ACC112 (cell line): Measurements from ENCODE around the gene SSR1.

Experiments used
- H2AFZ ChIP-seq: fragments of 200-600 bp; sonication (generic); one replicate; pipeline ENCODE4 v1.6.0; 2017; ENCODE audit warnings: antibody characterized with exemption, low read length; ENCODE audit not compliant: unreplicated experiment
- H3K27ac ChIP-seq: fragments of 200-600 bp; sonication (generic); 2 replicates; pipeline ENCODE4 v1.5.1; 2014; ENCODE audit warnings: low read depth, mild to moderate bottlenecking, antibody characterized with exemption, low read length, moderate library complexity
- H3K27me3 ChIP-seq: fragments of 200-600 bp; sonication (generic); 2 replicates; pipeline ENCODE4 v1.6.1; 2014; ENCODE audit warnings: mild to moderate bottlenecking, antibody characterized with exemption, low read length, moderate library complexity, mixed read lengths; ENCODE audit not compliant: insufficient read depth
- H3K36me3 ChIP-seq: fragments of 200-600 bp; sonication (generic); 2 replicates; pipeline ENCODE4 v1.6.1; 2016; ENCODE audit warnings: mild to moderate bottlenecking, antibody characterized with exemption, low read length, moderate library complexity, mixed read lengths; ENCODE audit not compliant: insufficient read depth
- H3K4me1 ChIP-seq: fragments of 200-600 bp; sonication (generic); one replicate; pipeline ENCODE4 v1.6.1; 2016; ENCODE audit warnings: low read length, mixed read lengths; ENCODE audit not compliant: insufficient read depth, unreplicated experiment, control insufficient read depth
- H3K4me3 ChIP-seq: fragments of 200-600 bp; sonication (generic); 2 replicates; pipeline ENCODE4 v1.5.1; 2014; ENCODE audit warnings: mild to moderate bottlenecking, low read depth, low read length
- H3K79me2 ChIP-seq: fragments of 200-600 bp; sonication (generic); one replicate; pipeline ENCODE4 v1.6.0; 2016; ENCODE audit warnings: low read length; ENCODE audit not compliant: control insufficient read depth, unreplicated experiment, insufficient read depth

The SSR1 gene

GRCh38 chr6:7246401-7247178, 66.4 kb downstream of the SSR1 start:
- H3K4me3 ChIP-seq, result no peak overlapping the region
- peaks cover 20% of the 10 kb centered on the region for H3K4me1 ChIP-seq
- H2AFZ ChIP-seq, result no peak overlapping the region
- H3K27ac ChIP-seq, result no peak overlapping the region
- H3K36me3 ChIP-seq, result peaks cover 5% of the 10 kb centered on the region; the same call in 1 of the 2 replicates
- H3K27me3 ChIP-seq, result no peaks in the 10 kb centered on the region
- no peaks in the 10 kb centered on the region for H3K79me2 ChIP-seq

DNA sequence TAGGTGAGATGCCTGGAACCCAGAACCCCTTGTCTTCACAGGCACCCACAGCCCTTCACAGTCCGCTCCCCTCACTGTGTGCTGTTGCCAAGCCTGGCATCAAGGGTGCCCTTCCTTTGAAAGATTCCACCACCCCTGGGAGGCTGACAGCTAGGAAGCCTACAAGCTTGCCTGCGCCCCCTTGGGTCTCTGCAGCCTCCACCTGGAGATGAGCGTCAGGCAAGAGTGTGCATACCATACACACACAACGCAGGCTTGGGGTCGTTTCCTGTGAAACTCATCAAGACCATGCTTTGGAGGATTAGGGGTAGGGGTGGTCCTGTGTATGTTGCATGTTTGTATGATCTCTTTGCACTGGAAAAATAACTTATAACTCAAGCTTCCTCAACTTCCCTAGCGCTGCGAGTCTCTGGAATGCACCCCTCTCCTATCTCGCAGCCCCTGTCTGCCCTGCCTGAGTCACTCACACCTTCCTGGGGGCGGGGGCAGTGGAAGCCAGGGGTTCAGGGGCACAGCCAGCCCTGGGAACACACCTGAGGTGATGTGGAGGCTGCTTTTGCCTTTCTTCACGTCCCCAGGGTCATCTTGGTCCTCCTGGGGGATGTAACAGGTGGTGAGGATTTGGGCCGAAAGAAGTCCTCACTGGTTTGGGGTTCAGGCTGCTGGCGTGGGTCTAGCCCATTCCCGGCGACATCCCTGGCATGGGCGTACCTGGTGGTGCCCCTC, 67.2 kb downstream of the SSR1 start:
- no peaks in the 10 kb centered on the region for H3K27me3 ChIP-seq
- no peaks in the 10 kb centered on the region for H3K79me2 ChIP-seq
- H3K27ac ChIP-seq, result no peak overlapping the region
- H2AFZ ChIP-seq, result no peak overlapping the region
- H3K36me3 ChIP-seq, result peaks cover 5% of the 10 kb centered on the region; the same call in 1 of the 2 replicates
- peaks cover 20% of the 10 kb centered on the region for H3K4me1 ChIP-seq
- H3K4me3 ChIP-seq, result no peak overlapping the region

- H3K27ac ChIP-seq, result no peak overlapping the region
- H3K79me2 ChIP-seq, result no peaks in the 10 kb centered on the region
Measured at GRCh38 chr6:7243179-7243981, 69.6 kb downstream of the SSR1 start.

DNA sequence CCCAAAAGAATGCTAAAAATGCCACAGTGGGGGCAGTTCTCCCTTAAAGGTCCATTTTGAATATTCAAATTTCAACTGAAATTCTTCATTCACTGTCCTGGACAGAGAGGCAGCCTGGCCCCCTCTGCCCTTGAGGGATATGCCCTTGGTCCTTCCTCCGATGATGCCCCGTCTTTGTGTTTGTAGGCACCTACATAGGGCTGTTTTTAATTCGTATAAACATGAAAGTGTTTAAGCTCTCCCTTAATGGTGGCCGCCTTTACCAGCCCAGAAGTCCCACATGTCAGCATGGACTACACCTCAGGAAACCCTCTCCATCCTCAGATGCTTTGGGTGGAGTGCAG, 70.2 kb downstream of the SSR1 start:
- H2AFZ ChIP-seq, result no peak overlapping the region
- H3K79me2 ChIP-seq, result no peaks in the 10 kb centered on the region
- peaks cover 15% of the 10 kb centered on the region for H3K4me1 ChIP-seq
- H3K27me3 ChIP-seq, result no peaks in the 10 kb centered on the region
- no peaks in the 10 kb centered on the region for H3K36me3 ChIP-seq
- no peak overlapping the region for H3K4me3 ChIP-seq
- H3K27ac ChIP-seq, result no peak overlapping the region

More at GRCh38 chr6:7243179-7243981, 69.6 kb downstream of the SSR1 start:
- Histone ChIP-seq H3K27me3 (no peaks in the 10 kb centered on the region), H3K36me3 (no peaks in the 10 kb centered on the region), H3K4me3 (no peak overlapping the region), H3K4me1 (peaks cover 15% of the 10 kb centered on the region), H2AFZ (no peak overlapping the region)

- Histone ChIP-seq H3K4me3 (no peak overlapping the region), H2AFZ (no peak overlapping the region), H3K36me3 (no peaks in the 10 kb centered on the region), H3K79me2 (no peaks in the 10 kb centered on the region), H3K27ac (no peak overlapping the region; the same call in 1 of the 2 replicates), H3K27me3 (no peaks in the 10 kb centered on the region), H3K4me1 (peaks cover 15% of the 10 kb centered on the region)
Measured at GRCh38 chr6:7241709-7242645, 71.0 kb downstream of the SSR1 start.

DNA sequence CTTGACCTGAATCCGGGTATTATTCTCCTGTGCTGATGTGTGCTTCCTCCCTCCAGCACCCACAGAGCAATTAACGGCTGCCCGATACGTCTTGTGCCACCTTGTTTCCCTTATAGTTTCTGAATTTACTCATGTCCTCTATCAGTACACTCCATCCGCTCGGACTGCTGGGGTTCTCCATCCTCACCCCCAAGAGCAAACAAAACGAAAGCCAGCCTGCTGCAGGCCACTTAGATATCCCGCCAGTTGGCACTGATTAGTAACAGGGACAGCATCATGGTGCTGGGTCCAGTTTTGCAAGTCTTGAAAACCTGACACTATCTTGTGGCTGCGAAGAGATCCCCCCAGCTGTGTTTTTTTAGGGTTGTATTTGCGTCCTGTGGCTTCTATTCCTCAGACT, 71.8 kb downstream of the SSR1 start:
- H3K36me3 ChIP-seq, result no peaks in the 10 kb centered on the region
- no peaks in the 10 kb centered on the region for H3K27me3 ChIP-seq
- no peak overlapping the region for H3K4me3 ChIP-seq
- no peaks in the 10 kb centered on the region for H3K79me2 ChIP-seq
- H3K27ac ChIP-seq, result no peak overlapping the region
- no peak overlapping the region for H2AFZ ChIP-seq
- peaks cover 15% of the 10 kb centered on the region for H3K4me1 ChIP-seq

GRCh38 chr6:7240351-7240750, 72.6 kb downstream of the SSR1 start:
- Histone ChIP-seq H3K4me3 (no peak overlapping the region), H2AFZ (no peak overlapping the region), H3K79me2 (no peaks in the 10 kb centered on the region), H3K4me1 (peaks cover 15% of the 10 kb centered on the region), H3K27me3 (no peaks in the 10 kb centered on the region), H3K27ac (no peak overlapping the region), H3K36me3 (no peaks in the 10 kb centered on the region)

- H3K36me3 ChIP-seq, result no peaks in the 10 kb centered on the region
- H2AFZ ChIP-seq, result no peak overlapping the region
- H3K27ac ChIP-seq, result no peak overlapping the region
- H3K27me3 ChIP-seq, result no peaks in the 10 kb centered on the region
- H3K4me1 ChIP-seq, result peaks cover 15% of the 10 kb centered on the region
- no peak overlapping the region for H3K4me3 ChIP-seq
- no peaks in the 10 kb centered on the region for H3K79me2 ChIP-seq
Measured at GRCh38 chr6:7239590-7239948, 73.4 kb downstream of the SSR1 start.

DNA sequence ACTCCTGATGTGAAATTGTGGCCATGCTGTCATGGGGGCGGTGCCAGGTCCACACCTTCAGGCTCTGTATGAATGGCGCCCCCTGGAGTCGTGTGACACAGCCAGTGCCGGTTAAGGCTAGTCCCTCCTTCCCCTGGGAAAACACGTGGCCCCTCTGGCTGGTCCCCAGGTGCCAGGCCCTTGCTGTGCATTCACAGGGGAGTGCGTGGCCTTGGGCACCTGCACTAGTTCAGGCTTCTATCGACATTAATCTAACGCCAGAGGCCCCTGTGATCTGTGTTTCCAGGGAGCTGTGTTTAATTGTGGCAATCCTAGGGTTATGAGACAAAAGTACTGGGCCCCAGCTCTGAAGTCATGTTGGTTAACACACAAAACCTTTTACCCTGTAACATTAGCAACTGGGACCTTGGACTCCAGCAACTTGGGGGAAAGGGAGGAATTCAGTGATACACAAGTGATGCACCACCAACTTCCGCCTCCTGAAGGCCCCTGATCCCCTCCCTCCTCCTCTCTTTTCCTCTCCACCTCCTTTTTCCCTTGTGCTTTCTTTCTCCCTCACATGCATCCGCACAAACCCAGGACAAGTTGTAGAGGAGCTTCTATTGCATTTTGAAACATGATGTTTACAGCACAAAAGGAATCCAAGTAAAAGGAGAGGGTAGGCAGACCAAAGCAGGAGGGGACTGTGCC, 74.0 kb downstream of the SSR1 start:
- no peak overlapping the region for H3K4me3 ChIP-seq
- no peak overlapping the region for H2AFZ ChIP-seq
- H3K27ac ChIP-seq, result no peak overlapping the region
- peaks cover 15% of the 10 kb centered on the region for H3K4me1 ChIP-seq
- no peaks in the 10 kb centered on the region for H3K27me3 ChIP-seq
- no peaks in the 10 kb centered on the region for H3K79me2 ChIP-seq
- peaks cover 2% of the 10 kb centered on the region; the same call in 1 of the 2 replicates for H3K36me3 ChIP-seq
